CD4-positive, alpha-beta T cell (primary cell): Measurements from ENCODE around the gene TRIP11. TPM values are rescaled to one million over a fixed set of nuclear protein-coding genes. Genes with fewer than 3 reads are reported as not detected.
A peak's percentile ranks its signal among the peaks of the same experiment; 100 is the strongest.

Experiments used
- ATAC-seq: fragments of 200-7000 bp; cut with Tn5 transposase; one replicate; pipeline ENCODE4 v1.10.0; 2022; ENCODE audit warnings: mild to moderate bottlenecking; ENCODE audit not compliant: poor library complexity
- CTCF ChIA-PET: fragments of 350-600 bp; sonication (Branson Sonifier 250); formaldehyde crosslinking; loops from one replicate; lab custom pipeline; 2021; ENCODE audit warnings: antibody characterized with exemption, inconsistent platforms; lab: Charles Lee
- POLR2A ChIA-PET: fragments of 350-600 bp; sonication (Branson Sonifier 250); formaldehyde crosslinking; loops from one replicate; lab custom pipeline; 2021; ENCODE audit warnings: antibody characterized with exemption, inconsistent platforms; lab: Charles Lee
- DNase-seq, 14 experiments: peaks; one replicate each; pipeline ENCODE4 v3.0.0-alpha.2; 2013 to 2020; ENCODE audit warnings: mixed read lengths in 2 of 14
- H3K27ac ChIP-seq, 2 donors: one replicate each; pipeline versions ENCODE4 v1.5.1 to v1.7.0; 2013; ENCODE audit warnings: low read length in 2 of 2, low read depth in 1 of 2, mild to moderate bottlenecking in 1 of 2
- H3K27me3 ChIP-seq, 2 experiments: 1 replicate in 1 of 2; 2 replicates in 1 of 2; pipeline versions ENCODE4 v1.6.1 to v1.7.0; 2013; ENCODE audit warnings: low read length in 2 of 2, control low read depth in 1 of 2, mild to moderate bottlenecking in 1 of 2, moderate library complexity in 1 of 2; ENCODE audit not compliant: insufficient read depth in 2 of 2, control insufficient read depth in 1 of 2
- H3K36me3 ChIP-seq: one replicate; pipeline ENCODE4 v1.6.1; 2013; ENCODE audit warnings: low read length, control low read depth; ENCODE audit not compliant: insufficient read depth
- H3K4me1 ChIP-seq: one replicate; pipeline ENCODE4 v1.6.1; 2013; ENCODE audit warnings: low read length, control low read depth; ENCODE audit not compliant: insufficient read depth
- H3K4me3 ChIP-seq: one replicate; pipeline ENCODE4 v1.5.1; 2013; ENCODE audit warnings: mild to moderate bottlenecking, low read length, moderate library complexity
- H3K9me3 ChIP-seq, 2 experiments: 1 replicate in 1 of 2; 2 replicates in 1 of 2; pipeline versions ENCODE4 v1.6.1 to v1.7.0; 2013; ENCODE audit warnings: low read length in 2 of 2, mild to moderate bottlenecking in 2 of 2, control low read depth in 1 of 2, moderate library complexity in 1 of 2; ENCODE audit not compliant: control insufficient read depth in 1 of 2, insufficient read depth in 1 of 2
- H3K27ac Mint-ChIP-seq: one replicate; pipeline ENCODE4 v1.8.0; 2020; ENCODE audit warnings: mixed read lengths
- H3K27me3 Mint-ChIP-seq: one replicate; pipeline ENCODE4 v1.8.0; 2021; ENCODE audit warnings: mixed read lengths
- H3K36me3 Mint-ChIP-seq: one replicate; pipeline ENCODE4 v1.8.0; 2021; ENCODE audit warnings: low read depth, mixed read lengths
- H3K4me1 Mint-ChIP-seq: one replicate; pipeline ENCODE4 v1.8.0; 2021; ENCODE audit warnings: low read depth, mixed read lengths
- H3K4me3 Mint-ChIP-seq: one replicate; pipeline ENCODE4 v1.8.0; 2020; ENCODE audit warnings: mild to moderate bottlenecking, mixed read lengths
- H3K9me3 Mint-ChIP-seq: one replicate; pipeline ENCODE4 v1.8.0; 2020; ENCODE audit warnings: mixed read lengths
- intact Hi-C, 2 experiments: fragments of 100-400 bp; cut with DNase I in 1 of 2; cut with micrococcal nuclease in 1 of 2; formaldehyde crosslinking; loops; one replicate each; pipeline versions ENCODE4 v1.15.1 to v1.9.0; 2023 to 2025; cut with DNase I, micrococcal nuclease
- total RNA-seq, 174 experiments: library from RNA in 2 of 174; stranded (reverse) in 2 of 174; gene quantifications; one replicate each; pipeline ENCODE4 v1.2.3 and lab custom pipeline; 2021 to 2026
- TF ChIP-seq, protein P1 (sequence below): fragments of 200-600 bp; IDR thresholded peaks from one replicate; pipeline ENCODE4 v1.8.0; 2022; ENCODE audit warnings: antibody characterized with exemption, mild to moderate bottlenecking

TRIP11 gene
- total RNA-seq, 2 experiments from 2014 or later: 30.0 to 31.2 TPM

- no peaks in the 10 kb centered on the region for H3K9me3 ChIP-seq
- Mint-ChIP-seq H3K36me3 (no peaks in the 10 kb centered on the region), H3K4me1 (peaks cover 17% of the 10 kb centered on the region), H3K27me3 (peaks cover 46% of the 10 kb centered on the region), H3K4me3 (peak within 1 kb of the TSS; percentile 83), H3K9me3 (no peaks in the 10 kb centered on the region), H3K27ac (no peak within 1 kb of the TSS)
- peak; percentile 63 for ATAC-seq
- ChIA-PET CTCF (no interaction called here), POLR2A (no interaction called here)
- no peak within 1 kb of the TSS for H3K27ac ChIP-seq
- peak within 1 kb of the TSS; percentile 54 for H3K4me3 ChIP-seq
- DNase-seq: peak in 12 of 14 experiments; percentile 1 to 47 (median 13)
- no peaks in the 10 kb centered on the region for H3K36me3 ChIP-seq
- TF ChIP-seq, protein P1, sequence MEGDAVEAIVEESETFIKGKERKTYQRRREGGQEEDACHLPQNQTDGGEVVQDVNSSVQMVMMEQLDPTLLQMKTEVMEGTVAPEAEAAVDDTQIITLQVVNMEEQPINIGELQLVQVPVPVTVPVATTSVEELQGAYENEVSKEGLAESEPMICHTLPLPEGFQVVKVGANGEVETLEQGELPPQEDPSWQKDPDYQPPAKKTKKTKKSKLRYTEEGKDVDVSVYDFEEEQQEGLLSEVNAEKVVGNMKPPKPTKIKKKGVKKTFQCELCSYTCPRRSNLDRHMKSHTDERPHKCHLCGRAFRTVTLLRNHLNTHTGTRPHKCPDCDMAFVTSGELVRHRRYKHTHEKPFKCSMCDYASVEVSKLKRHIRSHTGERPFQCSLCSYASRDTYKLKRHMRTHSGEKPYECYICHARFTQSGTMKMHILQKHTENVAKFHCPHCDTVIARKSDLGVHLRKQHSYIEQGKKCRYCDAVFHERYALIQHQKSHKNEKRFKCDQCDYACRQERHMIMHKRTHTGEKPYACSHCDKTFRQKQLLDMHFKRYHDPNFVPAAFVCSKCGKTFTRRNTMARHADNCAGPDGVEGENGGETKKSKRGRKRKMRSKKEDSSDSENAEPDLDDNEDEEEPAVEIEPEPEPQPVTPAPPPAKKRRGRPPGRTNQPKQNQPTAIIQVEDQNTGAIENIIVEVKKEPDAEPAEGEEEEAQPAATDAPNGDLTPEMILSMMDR: no peak
- intact Hi-C loops: no loop called here
- peaks cover 22 to 23% of the 10 kb centered on the region in 2 experiments for H3K27me3 ChIP-seq
- peaks cover 10% of the 10 kb centered on the region for H3K4me1 ChIP-seq
Observed at GRCh38 chr14:91947475-91948184, 92.2 kb downstream of the TRIP11 start, which contains the start of gene FBLN5. Gene FBLN5 (minus strand): TSS chr14:91947694. CDS start chr14:91947229, 465 bp downstream.

DNA sequence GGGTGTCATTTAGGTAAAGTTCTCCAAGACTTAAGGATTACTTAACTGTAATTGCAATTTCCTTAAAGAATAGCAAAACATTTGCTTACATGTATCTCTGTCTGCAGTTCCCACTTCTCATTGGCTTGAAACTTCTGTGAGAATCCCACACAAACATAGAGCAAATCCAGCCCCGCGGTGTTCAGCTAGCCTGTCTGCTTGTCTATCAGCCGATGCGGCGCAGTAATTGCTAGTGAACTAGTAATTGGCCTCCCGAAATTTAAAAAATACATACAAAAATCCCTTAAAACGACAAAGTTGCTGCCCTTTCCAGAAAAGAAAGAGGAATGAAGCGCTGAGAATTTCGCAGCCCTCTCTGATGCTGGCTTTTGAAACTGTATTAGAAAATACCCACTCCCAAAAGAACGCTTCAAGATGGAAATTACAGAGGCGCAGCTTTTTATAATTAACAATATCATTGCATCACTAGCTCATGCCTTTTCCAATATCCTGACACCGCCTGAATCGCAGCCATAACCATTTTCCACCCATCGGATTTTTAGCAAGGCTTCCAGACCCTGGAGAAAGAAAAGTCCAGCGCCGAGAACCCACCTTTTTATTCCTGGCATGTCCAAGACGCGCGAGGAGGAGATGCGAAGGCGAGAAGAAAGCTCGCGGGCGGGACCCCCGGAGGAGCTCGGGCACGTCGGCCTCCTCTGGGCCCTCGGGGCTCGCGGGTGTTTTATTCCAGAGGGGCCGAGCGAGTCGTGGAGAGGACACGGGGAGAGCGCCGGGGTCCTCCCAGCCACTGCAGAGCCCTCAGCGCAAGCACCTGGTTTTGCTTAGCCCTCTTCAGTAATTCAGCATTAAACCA is 93.0 kb downstream of the TRIP11 start:
- Mint-ChIP-seq H3K4me1 (peaks cover 17% of the 10 kb centered on the region), H3K9me3 (no peaks in the 10 kb centered on the region), H3K27ac (no peak overlapping the region), H3K36me3 (no peaks in the 10 kb centered on the region), H3K4me3 (peak overlapping the region; percentile 83), H3K27me3 (peaks cover 48% of the 10 kb centered on the region)
- Histone ChIP-seq H3K9me3 (no peaks in the 10 kb centered on the region), H3K27ac (no peak overlapping the region), H3K4me1 (peaks cover 10% of the 10 kb centered on the region), H3K4me3 (peak overlapping the region; percentile 54), H3K27me3 (peaks cover 22 to 23% of the 10 kb centered on the region in 2 experiments), H3K36me3 (no peaks in the 10 kb centered on the region)
- ChIA-PET POLR2A (no interaction called here), CTCF (no interaction called here)
- ATAC-seq: peak; percentile 29
- intact Hi-C loops: no loop called here
- peak in 1 of 14 experiments; percentile 8 for DNase-seq
- TF ChIP-seq, protein P1: no peak

DNA sequence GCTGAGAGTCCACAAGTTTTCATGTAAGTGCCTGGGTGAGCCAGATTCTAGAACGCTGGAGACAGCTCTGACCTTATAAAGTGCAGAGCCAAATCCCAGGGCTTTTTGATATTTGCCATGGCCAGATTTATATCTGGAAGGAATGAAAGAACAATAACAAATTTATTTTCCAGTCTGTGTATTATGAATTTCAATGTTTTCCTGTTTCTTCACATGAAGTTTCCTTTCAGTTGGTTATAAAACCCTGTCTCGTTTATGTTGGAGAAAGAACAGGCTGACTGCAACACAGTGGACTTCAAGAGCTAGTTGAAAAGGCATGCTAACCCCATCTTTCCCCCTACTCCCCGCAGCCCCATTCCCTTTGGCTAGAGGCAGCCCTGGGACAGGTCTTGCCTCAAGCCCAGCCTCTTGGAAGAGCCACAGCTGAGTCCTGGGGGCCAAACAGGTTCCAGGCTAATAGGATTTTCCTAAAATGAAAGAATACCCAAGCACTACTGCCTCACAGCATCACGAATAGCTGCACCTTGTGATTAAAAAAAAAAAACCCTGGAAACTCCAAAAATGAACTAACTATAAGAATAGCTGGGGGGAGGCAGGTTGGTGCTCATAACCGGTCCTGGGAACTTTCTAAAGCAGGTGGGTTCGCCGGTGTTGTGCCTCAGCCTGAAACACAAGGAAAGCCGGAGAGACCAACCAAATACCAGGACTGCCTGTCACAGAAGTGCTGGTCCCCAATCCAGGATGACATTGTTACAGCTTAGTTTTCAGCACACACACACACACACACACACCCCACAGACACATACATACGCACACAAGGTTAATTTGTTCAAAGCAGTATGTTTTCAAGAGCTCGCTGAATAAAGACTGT is 93.9 kb downstream of the TRIP11 start:
- ChIA-PET POLR2A (no interaction called here), CTCF (no interaction called here)
- no peak overlapping the region for H3K27ac Mint-ChIP-seq
- no peak overlapping the region for H3K4me3 Mint-ChIP-seq
- Histone ChIP-seq H3K9me3 (no peaks in the 10 kb centered on the region), H3K4me3 (no peak overlapping the region), H3K4me1 (peaks cover 10% of the 10 kb centered on the region), H3K27me3 (peaks cover 22 to 23% of the 10 kb centered on the region in 2 experiments), H3K27ac (no peak overlapping the region), H3K36me3 (no peaks in the 10 kb centered on the region)
- ATAC-seq: no peak
- H3K27me3 Mint-ChIP-seq: peaks cover 50% of the 10 kb centered on the region
- DNase-seq: no peak
- TF ChIP-seq, protein P1: no peak
- no peaks in the 10 kb centered on the region for H3K9me3 Mint-ChIP-seq
- peaks cover 17% of the 10 kb centered on the region for H3K4me1 Mint-ChIP-seq
- no peaks in the 10 kb centered on the region for H3K36me3 Mint-ChIP-seq
- intact Hi-C loops: no loop called here
